ENCODE measurements around the gene CACNA2D3.

GRCh38 chr3:54251705-54252104 lies 129.4 kb downstream of the CACNA2D3 start:
- TF ChIP-seq CTCF (IDR thresholded peaks at IDR 0.05) (no peak), EP300 (IDR thresholded peaks at IDR 0.05) (no peak)

All from tibial nerve (tissue), 4 donors.